Stimulated activated CD4-positive, alpha-beta T cell treated with anti-CD3 and anti-CD28 coated beads, Interleukin-12 subunit alpha, Interleukin-12 subunit beta, amount 100 ng/mL, for 4 hours (primary cell): ENCODE data around the gene ADAP1.
A peak's percentile ranks its signal among the peaks of the same experiment; 100 is the strongest.

Experiments used
- DNase-seq: peaks from one replicate; pipeline ENCODE4 v3.0.0-alpha.2; 2020

The ADAP1 gene

GRCh38 chr7:988426-988911, 34.0 kb upstream of the ADAP1 start:
- DNase-seq: no peak

- no peak for DNase-seq
Measured at GRCh38 chr7:987909-988308, 33.4 kb upstream of the ADAP1 start.

- no peak for DNase-seq
Measured at GRCh38 chr7:986766-987751, 32.6 kb upstream of the ADAP1 start.

GRCh38 chr7:985915-986741, 31.6 kb upstream of the ADAP1 start:
- no peak for DNase-seq

- no peak for DNase-seq
Measured at GRCh38 chr7:985127-985416, 30.6 kb upstream of the ADAP1 start.

- DNase-seq: no peak
Measured at GRCh38 chr7:984361-985126, 30.1 kb upstream of the ADAP1 start.

DNA sequence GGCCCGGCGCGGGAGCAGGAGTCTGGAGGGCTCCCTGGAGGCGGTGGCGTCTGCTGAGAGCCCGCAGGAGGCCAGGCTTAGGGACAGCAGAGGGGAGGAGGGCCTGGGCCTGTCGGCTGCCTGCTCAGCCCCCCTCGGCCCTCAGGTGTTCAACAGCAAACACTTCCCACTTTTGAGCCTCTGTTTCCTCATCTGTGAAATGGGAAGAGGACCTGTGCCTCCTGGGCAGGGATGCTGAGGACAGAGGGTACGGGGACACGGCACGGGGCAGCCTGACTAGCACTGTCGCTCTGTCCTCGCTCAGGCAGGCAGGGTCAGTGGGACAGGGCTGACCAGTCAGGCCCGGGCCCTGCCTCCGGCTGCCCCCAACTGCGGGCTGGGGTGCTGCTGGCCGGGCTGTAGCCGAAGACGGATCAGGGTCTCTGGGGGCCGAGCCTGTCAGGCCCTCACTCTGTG, 29.2 kb upstream of the ADAP1 start:
- DNase-seq: no peak

DNA sequence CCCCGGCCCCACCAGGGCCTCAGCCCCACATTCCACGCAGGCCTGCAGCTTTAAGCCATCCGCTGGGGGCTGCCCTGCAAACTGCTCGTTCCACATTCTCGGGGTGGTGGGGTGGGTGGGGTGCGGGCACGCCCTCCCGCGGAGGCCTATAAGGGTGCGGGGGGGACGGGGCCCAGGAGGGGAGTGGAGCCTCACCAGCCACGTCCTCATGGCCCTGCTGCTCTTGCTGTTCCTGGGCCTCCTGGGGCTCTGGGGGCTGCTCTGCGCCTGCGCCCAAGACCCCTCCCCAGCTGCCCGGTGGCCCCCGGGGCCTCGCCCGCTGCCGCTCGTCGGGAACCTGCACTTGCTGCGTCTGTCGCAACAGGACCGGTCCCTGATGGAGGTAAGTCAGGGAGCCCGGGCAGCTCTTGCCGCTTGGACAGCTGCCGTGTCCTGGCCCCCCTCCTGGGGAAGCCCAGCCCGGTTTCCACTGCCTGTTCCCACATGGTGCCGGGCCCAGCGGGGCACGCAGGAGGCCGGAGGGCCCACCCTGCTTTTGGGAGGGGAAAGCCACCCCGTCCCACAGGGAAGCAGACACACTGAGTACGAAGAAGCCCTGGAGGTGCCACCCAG, 28.6 kb upstream of the ADAP1 start, which contains the start of gene CYP2W1:
Gene CYP2W1 (plus strand): TSS at position 178 of the 612 bp plus-strand sequence. CDS start 31 bp downstream, at position 209.
- no peak for DNase-seq

GRCh38 chr7:982511-983003, 28.1 kb upstream of the ADAP1 start:
- no peak for DNase-seq

- no peak for DNase-seq
Measured at GRCh38 chr7:981793-982510, 27.5 kb upstream of the ADAP1 start.

GRCh38 chr7:979886-980571, 25.5 kb upstream of the ADAP1 start:
- no peak for DNase-seq

DNA sequence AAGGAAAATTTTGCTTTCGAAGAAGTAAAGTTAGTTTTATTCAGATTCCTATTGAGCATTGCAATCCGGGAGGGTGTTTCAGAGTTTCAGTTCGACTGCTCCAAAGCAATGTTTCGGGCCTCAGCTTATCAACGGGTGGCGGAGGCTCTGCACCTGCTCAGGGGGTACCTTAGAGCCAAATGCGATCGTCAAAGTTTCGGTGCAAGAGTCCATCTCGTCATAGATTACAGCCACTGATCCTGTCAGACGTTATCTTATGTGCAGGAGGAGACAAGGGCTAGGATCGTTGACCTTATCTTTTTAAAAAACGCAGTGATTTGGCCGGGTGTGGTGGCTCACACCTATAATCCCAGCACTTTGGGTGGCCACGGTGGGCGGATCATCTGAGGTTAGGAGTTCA, 24.7 kb upstream of the ADAP1 start:
- no peak for DNase-seq

GRCh38 chr7:978416-979091, 24.1 kb upstream of the ADAP1 start:
- DNase-seq: no peak

GRCh38 chr7:978049-978346, 23.5 kb upstream of the ADAP1 start:
- no peak for DNase-seq

DNA sequence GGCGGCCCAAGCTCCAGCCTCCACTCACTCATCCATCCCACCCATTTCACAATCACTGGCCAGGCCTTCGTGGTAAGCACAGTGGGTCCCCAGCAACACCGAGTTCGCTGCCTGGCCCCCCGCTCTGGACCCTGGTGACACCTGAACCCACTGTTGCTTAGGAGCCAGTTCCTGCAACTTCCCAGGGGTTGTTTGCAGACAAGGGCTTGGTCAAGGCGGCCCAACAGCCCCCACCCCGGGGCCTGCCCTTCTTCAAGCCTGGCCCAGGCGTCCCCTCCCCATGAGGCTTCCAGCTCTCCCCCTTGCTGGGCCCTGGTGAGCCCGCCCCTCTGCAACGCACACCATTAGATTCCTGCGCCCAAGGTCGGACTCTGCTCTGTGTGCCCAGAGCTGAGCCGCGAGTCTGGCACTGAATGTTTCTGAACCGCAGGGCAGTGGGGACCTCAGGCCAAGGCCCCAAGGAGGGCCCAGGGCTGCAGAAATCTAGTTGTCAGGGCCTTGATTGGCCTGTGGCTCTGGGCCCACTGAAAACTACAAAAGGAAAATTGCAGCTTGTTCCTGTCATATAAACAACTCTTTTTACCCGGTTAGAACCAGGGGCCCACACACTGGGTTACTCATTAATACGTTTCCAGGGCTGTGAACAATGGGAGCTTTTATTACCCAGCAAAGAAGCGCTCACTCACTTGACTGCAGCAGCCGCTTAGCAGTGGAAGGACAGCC, 23.0 kb upstream of the ADAP1 start:
- no peak for DNase-seq

DNA sequence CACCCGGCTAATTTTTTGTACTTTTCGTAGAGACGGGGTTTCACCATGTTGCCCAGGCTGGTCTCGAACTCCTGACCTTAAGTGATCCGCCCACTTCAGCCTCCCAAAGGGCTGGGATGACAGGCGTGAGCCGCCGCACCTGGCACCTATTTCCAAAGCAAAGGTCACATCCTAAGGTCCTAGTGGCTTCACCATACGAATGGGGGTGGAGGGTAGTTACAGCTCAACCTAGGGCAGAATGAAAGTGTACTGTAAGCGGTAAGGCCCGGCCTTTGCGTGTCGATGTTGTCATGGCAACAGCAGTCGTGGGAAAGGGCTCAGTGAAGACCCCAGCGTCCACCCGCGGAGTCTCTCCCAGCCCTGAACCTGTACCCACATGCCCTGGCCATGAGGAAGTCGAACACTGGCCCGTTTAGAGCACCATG, 22.4 kb upstream of the ADAP1 start:
- DNase-seq: no peak

- DNase-seq: no peak
Measured at GRCh38 chr7:975702-976473, 21.4 kb upstream of the ADAP1 start.

- DNase-seq: peak; percentile 89
Measured at GRCh38 chr7:974820-975681, 20.6 kb upstream of the ADAP1 start, which contains the start of gene COX19. Gene COX19, minus strand, starts transcription at chr7:975549. Its CDS starts 40 bp downstream, at chr7:975509.
